Choroid plexus epithelial cell (primary cell): ENCODE results near the gene FBXO41.
"Not testable (repeated sequence)": the region's sequence is repeated elsewhere in the genome, so short reads cannot be mapped to it uniquely, and the experiment has no call there.

Experiments
- DNase-seq: peaks from one replicate; pipeline ENCODE4 v3.0.0-alpha.2; 2010; ENCODE audit warnings: low read depth
- H3K4me3 ChIP-seq: 2 replicates; pipeline ENCODE4 v1.5.1; 2011; ENCODE audit warnings: low read depth, mild to moderate bottlenecking, control low read depth, low read length, moderate library complexity
- TF ChIP-seq, protein P1 (sequence below): conservative IDR thresholded peaks from 2 replicates; pipeline ENCODE4 v1.5.1; 2011; ENCODE audit warnings: low read depth, mild to moderate bottlenecking, control low read depth, inconsistent platforms, low read length, moderate library complexity

The FBXO41 gene

GRCh38 chr2:73265298-73266060 is 18.8 kb downstream of the FBXO41 start:
- DNase-seq = no peak
- TF ChIP-seq, protein P1, sequence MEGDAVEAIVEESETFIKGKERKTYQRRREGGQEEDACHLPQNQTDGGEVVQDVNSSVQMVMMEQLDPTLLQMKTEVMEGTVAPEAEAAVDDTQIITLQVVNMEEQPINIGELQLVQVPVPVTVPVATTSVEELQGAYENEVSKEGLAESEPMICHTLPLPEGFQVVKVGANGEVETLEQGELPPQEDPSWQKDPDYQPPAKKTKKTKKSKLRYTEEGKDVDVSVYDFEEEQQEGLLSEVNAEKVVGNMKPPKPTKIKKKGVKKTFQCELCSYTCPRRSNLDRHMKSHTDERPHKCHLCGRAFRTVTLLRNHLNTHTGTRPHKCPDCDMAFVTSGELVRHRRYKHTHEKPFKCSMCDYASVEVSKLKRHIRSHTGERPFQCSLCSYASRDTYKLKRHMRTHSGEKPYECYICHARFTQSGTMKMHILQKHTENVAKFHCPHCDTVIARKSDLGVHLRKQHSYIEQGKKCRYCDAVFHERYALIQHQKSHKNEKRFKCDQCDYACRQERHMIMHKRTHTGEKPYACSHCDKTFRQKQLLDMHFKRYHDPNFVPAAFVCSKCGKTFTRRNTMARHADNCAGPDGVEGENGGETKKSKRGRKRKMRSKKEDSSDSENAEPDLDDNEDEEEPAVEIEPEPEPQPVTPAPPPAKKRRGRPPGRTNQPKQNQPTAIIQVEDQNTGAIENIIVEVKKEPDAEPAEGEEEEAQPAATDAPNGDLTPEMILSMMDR = no peak

DNA sequence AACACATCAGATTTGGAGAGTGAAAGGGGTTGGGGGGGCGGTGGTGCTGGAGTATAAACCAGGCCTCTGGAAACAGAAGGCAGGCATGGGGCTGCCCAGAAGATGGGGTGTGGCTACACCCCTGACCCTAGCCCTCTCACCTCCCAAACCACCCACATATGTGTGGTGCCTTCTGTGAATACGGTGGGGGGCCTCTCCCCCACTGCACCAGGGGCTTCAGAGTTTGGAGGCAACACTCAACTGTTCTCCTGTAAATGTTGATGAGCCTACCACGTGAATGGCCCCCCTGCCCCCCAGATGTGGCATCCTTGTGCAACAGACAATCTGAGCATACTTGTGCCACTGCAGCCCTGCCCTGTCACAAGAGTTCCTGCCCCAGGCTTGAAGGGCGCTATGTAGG is 19.5 kb downstream of the FBXO41 start:
- TF ChIP-seq, protein P1 = no peak
- no peak overlapping the region for H3K4me3 ChIP-seq

More at GRCh38 chr2:73265298-73266060, 18.8 kb downstream of the FBXO41 start:
- no peak overlapping the region for H3K4me3 ChIP-seq

GRCh38 chr2:73264332-73264606 is 20.0 kb downstream of the FBXO41 start:
- H3K4me3 ChIP-seq = no peak overlapping the region
- TF ChIP-seq, protein P1 = no peak
- no peak for DNase-seq

More for the DNA sequence above, 19.5 kb downstream of the FBXO41 start:
- DNase-seq = no peak

DNA sequence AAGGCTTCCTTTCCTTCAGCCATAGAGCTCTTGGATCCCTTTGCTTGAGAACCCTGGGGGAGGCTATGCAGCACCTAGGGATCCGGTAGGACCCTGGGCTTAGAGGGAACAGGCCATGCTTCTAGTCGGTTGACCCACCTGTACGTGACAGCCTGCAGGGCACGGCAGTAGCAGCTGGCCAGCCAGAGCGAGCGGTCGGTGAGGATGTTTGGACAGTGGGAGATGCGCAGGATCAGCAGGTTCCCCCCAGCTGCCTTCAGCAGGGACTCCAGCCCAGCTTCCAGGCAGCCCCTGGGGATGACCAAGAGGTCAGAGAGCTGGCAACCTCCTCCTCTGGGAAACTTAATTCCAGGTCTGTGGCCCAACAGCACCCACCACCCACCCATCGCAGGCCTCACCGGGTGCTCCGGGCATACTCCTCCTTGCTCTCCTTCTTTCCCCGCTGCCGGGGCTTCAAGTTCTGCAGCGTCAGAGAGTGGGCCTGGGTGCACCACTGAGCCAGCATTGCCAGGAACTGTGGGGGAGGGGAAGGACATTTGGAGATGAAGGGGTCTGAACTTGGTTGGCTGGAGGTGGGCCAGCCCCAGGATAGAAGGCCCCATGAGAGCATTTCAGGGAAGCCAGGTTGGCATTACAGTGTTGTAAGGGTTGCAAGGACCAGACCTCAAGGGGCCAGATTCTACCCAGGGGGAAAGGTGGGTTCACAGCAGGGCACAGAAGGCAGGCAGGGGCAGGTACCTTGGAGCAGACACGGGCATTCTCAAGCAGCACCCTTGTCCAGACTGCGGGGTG is 20.5 kb downstream of the FBXO41 start:
- no peak for DNase-seq
- TF ChIP-seq, protein P1 = no peak
- no peak overlapping the region for H3K4me3 ChIP-seq

GRCh38 chr2:73262691-73263429 is 21.4 kb downstream of the FBXO41 start:
- not testable (repeated sequence) for H3K4me3 ChIP-seq, DNase-seq

DNA sequence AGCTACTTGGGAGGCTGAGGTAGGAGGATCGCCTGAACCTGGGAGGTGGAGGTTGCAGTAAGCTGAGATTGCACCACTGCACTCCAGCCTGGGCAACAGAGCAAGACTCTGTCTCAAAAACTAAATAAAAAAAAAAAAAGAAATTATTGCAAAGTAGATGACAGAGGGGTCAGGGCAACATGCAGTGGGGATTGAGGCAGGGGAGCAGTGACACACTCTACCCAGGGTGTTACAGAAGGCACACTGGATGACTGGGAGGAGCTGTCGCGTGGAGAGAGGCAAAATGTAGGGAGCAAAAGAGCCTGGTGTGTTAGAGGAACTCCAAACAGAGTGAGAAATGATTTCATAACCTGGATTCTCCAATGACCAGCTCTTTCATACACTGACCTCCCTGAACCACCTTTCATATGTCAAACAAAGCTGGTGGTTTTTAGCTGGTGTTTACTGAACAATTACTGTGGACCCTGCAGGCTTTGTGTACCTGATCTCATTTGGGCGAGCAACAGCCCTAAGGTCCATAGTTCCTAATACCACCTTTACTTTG is 22.1 kb downstream of the FBXO41 start:
- no peak overlapping the region for H3K4me3 ChIP-seq
- TF ChIP-seq, protein P1 = no peak
- no peak for DNase-seq
